Limb (tissue), 2 donors: ENCODE data around the gene PLSCR2.
A peak's percentile ranks its signal among the peaks of the same experiment; 100 is the strongest.
"Not testable (repeated sequence)": the region's sequence is repeated elsewhere in the genome, so short reads cannot be mapped to it uniquely, and the experiment has no call there.

Experiments
- DNase-seq, 2 donors: peaks; one replicate each; pipeline ENCODE4 v3.0.0-alpha.2; 2016; ENCODE audit errors: extremely low spot score in 2 of 2

PLSCR2 gene, protein sequence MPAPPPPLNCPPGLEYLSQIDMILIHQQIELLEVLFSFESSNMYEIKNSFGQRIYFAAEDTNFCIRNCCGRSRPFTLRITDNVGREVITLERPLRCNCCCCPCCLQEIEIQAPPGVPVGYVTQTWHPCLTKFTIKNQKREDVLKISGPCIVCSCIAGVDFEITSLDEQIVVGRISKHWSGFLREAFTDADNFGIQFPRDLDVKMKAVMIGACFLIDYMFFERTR

DNA sequence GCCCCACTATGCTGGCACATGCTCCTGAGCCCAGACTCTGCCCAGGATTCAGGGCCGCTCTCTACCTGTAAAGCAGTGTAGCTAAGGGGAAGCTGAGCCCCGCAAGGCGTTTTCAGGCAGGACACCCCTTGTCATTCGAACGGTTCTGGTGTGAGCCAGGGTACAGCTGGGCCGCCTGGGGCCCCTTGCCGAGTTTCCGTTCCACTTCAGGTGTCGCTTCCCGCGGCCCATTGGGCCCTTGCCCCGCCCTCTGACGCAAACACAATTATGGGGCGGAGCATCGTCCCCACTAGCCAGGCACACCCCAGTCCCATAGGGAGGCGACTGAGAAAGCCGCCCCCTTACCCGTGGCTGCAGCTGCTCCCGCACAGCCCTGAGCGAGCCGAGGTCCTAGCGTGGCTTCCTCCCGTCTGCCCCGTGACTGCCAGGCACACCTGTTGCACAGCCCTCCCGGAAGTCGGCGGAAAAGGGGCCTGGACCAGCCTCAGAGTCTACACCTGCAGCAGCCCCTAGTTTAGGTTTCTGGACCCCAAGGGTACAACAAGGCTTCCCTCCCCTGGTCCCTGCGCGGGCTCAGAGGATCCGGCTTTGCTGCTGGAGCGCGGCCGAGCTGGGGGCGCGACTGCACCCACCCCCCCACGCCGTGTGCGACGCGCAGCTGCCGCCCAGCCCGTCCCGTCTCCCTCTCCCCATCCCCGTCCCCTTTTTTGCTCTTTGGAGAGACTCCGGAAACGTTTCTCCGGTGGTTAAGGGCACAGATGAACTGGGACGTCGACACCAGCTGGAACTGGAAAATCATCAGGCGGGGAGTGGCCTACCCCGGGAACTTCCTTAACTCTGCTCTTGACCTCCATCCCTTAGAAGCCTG is at the start of gene PLSCR2:
PLSCR2 (minus strand) TSS at position 412 of the 868 bp plus-strand sequence. CDS start 9,657 bp downstream, outside the sequence.
- peak; percentile 53 to 78 for DNase-seq

DNA sequence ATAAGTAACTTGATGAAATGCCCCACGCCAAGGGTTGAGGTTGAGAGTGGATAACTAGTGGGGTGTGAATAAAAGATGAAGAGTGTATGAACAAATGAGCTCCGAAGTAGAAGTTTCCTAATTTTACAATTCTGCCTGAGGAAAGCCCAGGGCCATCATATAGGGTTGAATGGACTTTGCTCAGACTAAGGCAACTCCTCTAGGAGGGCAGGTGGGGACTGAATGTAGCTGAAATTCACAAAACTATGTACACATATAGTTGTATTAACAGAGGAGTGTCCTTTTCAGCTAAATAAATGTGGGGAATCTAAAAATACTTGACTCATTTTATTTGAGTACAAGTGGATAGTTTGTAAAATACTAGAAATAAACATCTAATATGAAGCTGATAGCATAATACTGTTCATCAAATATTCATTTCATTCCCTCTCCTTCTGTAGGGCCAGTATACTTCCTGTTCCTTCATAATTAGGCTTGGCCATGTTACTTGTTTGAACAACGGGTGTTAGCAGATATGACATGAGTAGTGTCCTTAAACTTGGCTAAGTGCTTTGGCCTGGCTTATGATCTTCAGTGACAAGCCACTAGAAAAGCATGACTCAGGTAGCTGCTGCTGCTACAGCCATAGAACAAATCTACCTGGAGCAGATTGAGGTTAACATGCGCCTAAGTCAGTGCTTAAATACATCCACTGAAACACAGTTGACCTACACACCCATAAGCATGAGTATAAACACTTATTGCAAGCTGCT is 48.5 kb upstream of the PLSCR2 start:
- DNase-seq, result no peak

DNA sequence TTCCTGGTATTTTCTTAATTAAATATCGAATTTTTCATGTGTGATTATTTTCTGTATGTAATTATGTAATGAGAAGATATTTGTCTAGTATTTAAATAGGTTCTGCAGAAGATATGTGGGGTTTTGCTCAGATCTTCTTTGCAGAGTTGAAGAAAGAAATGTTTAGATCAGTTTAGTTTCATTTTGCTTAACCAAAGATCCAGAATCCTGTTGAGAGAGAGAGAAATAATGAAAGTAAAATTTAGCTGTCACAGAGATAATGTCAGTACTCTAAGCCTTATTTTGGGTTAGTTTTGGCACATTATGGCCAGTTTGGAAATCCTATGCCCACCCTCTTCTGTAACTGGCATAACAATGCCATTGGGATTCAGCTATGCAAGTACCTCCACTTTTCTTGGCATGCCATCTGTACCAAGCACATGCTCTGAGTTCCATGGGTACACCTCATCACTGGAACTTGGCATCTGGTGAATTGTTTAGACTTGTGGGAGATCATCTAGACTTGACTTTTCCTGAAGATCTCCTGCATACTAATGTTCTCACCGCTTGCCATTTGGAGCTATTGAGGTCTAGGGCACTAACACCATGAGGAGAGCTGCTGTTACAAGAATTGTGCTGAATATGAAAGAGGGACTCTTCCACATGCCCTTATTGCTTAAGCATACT is 44.2 kb upstream of the PLSCR2 start:
- DNase-seq, result no peak

DNA sequence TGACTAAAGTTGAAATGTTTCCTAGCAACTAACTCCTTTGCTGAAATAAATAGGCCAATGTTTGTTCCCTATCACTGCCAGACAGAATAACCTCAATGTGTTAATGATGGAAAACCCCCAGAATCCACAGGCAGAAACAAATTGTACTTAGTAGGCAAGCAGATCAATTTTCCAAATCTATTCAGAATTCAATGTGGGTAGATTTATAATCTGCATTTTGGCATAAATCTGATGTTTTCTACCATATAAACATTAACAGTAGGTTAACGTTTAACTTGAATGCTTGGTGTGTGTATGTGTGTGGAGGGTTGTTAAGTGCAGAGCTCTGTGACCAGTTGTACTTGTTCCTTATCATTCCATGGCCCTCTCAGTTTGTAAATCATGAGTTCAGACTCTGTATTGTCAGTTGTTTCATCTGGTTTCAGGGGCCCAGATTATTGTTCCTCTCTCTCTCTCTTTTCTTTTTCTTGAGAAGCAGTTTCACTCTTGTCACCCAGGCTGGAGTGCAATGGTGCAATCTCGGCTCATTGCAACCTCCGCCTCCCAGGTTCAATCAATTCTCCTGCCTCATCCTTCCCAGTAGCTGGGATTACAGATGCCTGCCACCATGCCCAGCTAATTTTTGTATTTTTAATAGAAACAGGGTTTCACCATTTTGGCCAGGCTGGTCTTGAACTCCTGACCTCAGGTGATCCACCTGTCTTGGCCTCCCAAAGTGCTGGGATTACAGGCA is 42.2 kb upstream of the PLSCR2 start:
- no peak for DNase-seq

DNA sequence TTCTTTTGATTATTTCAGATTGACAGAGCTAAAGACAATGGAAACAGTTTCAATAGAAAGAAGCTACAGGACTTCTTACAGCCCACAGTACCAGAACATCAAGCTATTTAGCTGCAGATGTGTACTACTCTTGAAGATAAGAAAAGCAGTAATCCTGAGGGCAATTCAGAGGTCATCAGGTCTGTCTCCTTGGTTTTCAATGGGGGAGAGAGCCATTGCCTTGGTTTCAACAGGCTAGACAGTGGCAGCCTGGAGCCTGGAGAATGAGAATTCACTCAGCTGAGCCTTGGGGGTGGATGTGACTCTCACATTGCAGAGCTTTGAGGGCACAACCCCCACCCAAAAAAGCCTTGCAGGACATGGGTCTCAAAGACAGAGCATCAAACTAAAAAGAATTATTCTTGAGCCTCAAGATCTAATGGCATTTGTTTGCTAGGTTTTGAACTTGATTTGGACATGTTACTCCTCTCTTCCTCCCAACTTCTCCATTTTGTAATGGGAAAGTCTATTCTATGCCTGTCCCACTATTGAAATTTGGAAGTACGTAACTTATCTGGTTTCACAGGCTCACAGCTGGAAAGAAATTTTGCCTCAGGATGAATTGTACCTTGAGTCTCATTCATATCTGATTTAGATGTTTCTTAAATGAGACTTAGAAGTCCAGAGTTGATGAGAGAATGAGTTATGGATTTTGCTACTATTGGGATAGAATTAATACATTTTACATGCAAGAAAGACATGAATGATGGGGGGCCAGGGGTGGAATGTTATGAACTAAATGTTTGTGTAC is 38.2 kb upstream of the PLSCR2 start:
- no peak for DNase-seq

DNA sequence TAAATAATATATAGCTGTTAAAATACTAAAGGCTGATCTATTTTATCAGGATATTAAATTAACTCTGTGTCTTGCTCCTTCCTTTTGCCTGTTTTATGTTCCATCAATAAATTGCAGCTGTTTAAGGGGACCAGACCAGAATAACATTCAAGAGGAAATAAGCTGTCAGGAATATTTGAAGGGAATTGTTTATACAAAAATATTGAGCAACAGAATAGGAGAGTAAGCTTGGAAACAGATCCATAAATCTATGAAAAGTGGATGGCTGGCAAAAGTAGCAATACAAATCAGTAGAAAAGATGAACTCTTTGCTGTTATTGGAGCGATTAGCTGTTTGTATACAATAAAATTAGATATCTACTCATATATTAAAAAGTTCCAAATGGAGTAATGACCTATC is 36.2 kb upstream of the PLSCR2 start:
- DNase-seq, result no peak

DNA sequence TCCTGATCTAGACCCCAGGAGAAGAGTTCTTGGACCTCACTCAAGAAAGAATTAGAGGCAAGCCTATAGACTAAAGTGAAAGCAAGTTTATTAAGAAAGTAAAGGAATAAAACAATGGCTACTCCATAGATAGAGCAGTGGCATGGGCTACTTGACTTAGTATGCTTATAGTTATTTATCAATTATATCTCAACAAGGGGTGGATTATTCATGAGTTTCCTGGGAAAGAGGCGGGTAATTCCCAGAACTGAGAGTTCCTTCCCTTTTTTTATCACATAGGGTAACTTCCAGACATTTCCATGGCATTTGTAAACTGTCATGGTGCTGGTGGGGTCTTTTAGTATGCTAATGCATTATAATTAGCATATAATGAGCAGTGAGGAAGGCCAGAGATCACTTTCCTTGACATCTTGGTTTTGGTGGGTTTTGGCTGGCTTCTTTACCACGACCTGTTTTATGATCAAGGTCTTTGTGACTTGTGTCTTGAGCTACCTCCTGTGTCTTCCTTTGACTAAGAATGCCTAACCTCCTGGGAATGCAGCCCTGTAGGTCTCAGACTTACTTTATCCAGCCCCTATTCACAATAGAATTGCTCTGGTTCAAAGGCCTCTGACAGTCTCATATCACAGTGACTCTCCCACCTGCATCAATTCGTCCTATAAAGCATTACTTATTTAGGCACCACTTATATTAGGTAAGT is 35.3 kb upstream of the PLSCR2 start:
- no peak for DNase-seq

DNA sequence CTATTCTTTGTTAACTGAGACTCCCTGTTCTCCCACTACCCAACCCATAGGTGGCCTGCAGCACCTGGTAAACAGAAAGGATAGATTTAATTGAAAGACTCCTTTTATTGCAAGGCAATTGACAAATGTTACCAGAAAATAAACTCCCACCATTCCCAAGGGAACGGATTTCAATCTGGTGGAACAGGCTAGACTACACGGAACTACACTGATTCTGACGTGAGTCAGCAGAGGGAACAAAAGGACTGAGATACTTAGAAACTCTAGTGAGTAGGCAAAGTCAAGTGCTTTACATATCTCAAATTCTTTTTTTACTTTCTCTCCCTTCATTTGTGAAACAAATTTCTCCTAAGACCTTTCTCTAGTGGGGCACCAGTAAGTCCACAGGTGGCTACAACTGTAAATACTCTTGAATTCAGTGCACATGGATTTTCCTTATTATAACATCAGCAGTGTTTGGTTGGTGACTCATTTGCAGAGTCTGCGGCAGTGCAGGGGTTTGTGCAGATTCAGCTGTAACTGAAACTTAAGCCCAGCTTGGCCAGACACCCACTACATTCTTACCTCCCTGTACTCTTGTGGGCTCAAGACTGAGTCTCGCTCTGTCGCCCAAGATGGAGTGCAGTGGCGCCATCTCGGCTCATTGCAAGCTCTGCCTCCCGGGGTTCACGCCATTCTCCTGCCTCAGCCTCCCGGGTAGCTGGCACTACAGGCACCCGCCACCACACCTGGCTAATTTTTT is 34.3 kb upstream of the PLSCR2 start:
- no peak for DNase-seq

DNA sequence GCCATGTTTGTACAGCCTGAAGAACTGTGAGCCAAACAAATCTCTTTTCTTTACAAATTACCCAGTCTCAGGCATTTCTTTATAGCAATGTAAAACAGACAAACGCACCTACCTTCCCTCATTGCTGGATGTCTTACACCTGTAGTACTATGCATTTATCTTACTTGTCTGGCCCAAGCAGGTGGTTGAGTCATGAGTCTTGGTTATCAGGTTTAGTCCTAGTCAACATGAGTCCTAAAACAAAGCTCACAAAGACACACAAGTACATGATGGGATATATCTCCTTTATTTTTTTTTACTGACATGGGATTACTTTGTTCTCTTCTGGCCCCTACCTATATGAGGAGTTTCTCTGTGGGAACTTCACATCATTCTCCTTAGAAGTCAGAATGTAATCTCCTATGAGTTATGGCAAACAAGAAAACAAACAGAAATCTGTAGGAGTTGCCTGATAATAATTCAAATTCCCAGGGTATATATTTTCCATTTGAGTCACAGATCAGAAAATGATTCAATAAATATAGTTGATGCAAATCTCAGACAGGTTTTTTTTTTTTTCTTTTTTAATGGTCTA is 33.6 kb upstream of the PLSCR2 start:
- no peak for DNase-seq

DNA sequence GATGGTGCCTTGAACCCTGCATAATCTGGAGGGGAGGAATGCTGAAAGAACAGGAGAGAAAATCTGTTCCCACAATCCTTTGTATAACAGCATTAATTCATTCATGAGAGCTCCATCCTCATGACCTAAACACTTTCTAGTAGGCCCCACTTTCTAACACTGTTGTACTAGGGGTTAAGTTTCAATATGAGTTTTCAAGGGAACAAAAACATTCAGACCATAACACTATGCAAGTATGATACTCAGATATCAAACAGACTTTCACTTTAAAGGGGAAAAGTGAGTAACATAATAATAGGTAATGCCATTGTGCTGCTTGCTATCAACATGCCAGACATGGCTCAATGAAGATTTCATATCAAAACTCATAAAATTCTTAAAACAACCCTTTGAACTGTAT is 32.4 kb upstream of the PLSCR2 start:
- no peak for DNase-seq

DNA sequence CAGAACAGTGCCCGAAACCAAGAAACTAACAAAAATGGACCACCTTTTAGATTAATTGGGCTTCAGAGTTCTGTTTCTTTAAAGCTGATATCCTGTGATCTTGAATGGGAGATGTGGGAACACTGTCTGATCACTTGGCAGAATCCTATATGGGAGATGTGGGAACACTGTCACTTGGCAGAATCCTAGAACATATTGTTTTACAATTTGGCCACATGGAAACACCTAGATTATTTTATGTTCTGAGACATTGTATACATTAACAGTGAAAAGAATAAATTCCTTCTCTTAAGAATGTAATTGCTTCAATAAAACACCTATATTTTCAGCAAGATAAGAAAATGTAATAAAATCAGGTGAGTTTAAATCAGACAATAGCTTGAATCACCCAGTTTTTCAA is 30.3 kb upstream of the PLSCR2 start:
- DNase-seq, result no peak

DNA sequence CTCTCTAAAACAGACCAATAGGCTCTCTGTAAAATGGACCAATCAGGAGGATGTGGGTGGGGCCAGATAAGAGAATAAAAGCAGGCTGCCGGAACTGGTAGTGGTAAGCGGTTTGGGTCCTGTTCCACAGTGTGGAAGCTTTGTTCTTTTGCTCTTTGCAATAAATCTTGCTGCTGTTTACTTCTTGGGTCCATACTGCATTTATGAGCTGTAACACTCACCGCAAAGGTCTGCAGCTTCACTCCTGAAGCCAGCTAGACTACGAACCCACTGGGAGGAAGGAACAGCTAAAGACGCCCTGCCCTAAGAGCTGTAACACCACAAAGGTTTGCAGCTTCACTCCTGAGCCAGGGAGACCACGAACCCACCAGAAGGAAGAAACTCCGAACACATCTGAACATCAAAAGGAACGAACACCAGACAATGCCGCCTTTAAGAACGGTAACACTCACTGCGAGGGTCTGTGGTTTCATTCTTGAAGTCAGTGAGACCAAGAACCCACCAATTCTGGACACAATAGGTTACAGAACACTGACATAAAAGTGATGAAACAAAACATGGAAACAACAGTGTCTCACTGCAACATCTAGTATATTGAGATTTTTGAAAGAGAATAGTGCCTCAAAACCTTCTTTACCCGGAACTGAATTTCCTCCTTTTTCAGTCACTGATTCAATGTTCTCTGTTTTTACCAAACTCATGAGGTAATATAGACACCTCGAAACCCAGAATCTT is 28.8 kb upstream of the PLSCR2 start:
- no peak for DNase-seq

DNA sequence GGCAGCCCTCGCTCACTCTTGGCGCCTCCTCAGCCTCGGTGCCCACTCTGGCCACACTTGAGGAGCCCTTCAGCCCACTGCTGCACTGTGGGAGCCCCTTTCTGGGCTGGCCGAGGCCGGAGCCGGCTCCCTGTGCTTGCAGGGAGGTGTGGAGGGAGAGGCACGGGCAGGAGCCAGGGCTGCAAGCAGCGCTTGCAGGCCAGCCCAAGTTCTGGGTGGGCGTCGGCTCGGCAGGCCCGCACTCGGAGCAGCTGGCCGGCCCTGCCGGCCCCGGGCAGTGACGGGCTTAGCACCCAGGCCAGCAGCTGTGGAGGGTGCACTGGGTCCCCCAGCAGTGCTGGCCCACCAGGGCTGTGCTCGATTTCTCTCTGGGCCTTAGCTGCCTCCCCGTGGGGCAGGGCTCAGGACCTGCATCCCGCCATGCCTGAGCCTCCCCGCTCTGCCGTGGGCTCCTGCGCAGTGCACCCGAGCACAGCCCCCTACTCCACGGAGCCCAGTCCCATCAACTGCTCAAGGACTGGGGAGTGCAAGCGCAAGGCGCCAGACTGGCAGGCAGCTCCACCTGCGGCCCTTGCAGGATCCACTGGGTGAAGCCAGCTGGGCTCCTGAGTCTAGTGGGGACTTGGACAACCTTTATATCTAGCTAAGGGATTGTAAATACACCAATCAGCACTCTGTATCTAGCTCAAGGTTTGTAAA is 27.9 kb upstream of the PLSCR2 start:
- DNase-seq, result not testable (repeated sequence)

DNA sequence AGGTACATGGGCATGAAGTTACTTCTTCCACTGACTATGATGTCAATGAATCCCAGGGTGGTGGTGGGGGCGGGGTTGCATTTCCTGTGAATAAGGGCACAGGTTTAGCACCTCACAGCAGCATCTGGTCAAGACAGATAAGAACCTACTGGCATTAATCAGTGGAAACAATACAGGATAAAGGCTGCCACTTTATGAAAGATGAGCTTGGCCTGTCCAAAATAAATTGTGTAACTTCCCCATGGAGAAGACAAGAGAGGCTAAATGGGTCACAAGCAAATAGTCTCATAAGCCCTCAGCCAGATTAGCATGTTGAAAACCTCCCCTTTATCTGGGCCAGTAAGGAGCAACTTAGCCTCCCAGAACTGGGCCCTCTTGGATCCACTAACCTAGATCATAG is 27.4 kb upstream of the PLSCR2 start:
- no peak for DNase-seq

DNA sequence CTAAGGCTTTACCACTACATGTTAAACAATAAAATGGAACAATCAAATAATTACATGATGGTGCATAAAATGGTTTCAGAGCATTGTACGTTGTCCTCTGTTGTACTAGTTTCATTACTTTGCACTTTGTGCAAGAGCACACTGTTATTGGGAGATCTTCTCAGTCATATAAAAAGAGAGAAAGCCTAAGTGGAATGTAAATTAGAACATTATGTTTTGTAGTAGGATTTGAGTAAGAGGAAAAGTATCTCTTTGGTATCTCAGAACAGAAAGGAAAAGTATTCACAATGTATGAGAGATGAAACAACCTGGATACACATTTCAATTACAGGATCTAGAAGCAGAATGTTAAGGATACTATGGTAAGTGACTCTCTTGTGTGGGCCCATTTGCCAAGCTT is 26.9 kb upstream of the PLSCR2 start:
- DNase-seq, result no peak

DNA sequence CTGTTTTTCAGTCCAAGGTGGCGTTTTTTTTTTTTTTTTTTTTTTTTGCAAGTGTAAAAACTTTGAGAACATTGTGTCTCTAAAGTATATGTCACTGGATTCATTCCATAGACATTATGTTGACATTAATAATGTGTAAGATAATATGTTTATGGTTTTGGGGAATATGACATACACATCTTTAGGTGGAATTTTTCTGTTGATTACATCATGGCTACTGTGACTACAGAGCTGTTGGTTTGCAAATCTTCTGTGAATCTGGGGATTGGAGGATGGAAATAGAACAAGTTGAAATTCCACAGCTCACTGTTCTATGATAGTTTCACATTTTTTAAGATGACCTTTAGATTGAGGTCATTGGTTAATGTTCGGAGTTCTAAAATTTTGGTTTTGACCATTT is 24.4 kb upstream of the PLSCR2 start:
- no peak for DNase-seq

DNA sequence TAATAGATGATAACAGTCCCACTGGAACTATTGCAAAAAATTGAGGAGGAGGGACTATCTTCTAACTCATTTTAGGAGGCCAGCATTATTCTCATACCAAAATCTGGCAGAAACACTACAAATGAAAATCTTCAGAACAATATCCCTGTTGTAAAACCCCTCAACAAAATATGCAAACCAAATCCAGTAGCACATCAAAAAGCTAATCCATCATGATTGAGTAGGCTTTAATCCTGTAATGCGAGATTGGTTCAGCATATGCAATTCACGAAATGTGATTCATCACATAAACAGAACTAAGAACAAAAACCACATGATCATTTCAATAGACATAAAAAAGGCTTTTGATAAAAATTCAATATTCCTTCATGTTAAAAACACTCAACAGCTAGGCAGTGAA is 23.9 kb upstream of the PLSCR2 start:
- DNase-seq, result no peak
